GM23248 (cell line): Measurements from ENCODE around the gene KCNN3. TPM values are rescaled to one million over a fixed set of nuclear protein-coding genes. Genes with fewer than 3 reads are reported as not detected.

Experiments used
- DNase-seq: peaks from one replicate; pipeline ENCODE4 v3.0.0-alpha.2; 2015
- H2AFZ ChIP-seq: fragments of 200-600 bp; sonication (generic); 2 replicates; pipeline ENCODE4 v1.6.1; 2016; ENCODE audit warnings: antibody characterized with exemption
- H3F3A ChIP-seq: fragments of 200-600 bp; sonication (generic); 2 replicates; pipeline ENCODE4 v1.6.1; 2016; ENCODE audit warnings: mild to moderate bottlenecking, antibody characterized with exemption, mixed run types; ENCODE audit not compliant: insufficient read depth
- H3K27ac ChIP-seq: fragments of 200-600 bp; sonication (generic); 2 replicates; pipeline ENCODE4 v1.5.1; 2016; ENCODE audit warnings: mild to moderate bottlenecking
- H3K27me3 ChIP-seq: fragments of 200-600 bp; sonication (generic); replicated peaks from 2 replicates; pipeline ENCODE4 v1.6.1; 2016; ENCODE audit warnings: mild to moderate bottlenecking; ENCODE audit not compliant: insufficient read depth
- H3K36me3 ChIP-seq: fragments of 200-600 bp; sonication (generic); 2 replicates; pipeline ENCODE4 v1.6.1; 2016; ENCODE audit warnings: low read depth, mild to moderate bottlenecking
- H3K4me1 ChIP-seq: fragments of 200-600 bp; sonication (generic); 2 replicates; pipeline ENCODE4 v1.6.1; 2016; ENCODE audit warnings: mild to moderate bottlenecking; ENCODE audit not compliant: insufficient read depth
- H3K4me2 ChIP-seq: fragments of 200-600 bp; sonication (generic); one replicate; pipeline ENCODE4 v1.6.1; 2016; ENCODE audit warnings: mild to moderate bottlenecking; ENCODE audit not compliant: unreplicated experiment
- H3K4me3 ChIP-seq: fragments of 200-600 bp; sonication (generic); 2 replicates; pipeline ENCODE4 v1.5.1; 2016; ENCODE audit warnings: mild to moderate bottlenecking
- H3K79me2 ChIP-seq: fragments of 200-600 bp; sonication (generic); 2 replicates; pipeline ENCODE4 v1.6.1; 2016; ENCODE audit warnings: mild to moderate bottlenecking; ENCODE audit not compliant: insufficient read depth
- H3K9ac ChIP-seq: fragments of 200-600 bp; sonication (generic); 2 replicates; pipeline ENCODE4 v1.6.1; 2016; ENCODE audit warnings: mild to moderate bottlenecking
- H3K9me2 ChIP-seq: fragments of 200-600 bp; sonication (generic); 2 replicates; pipeline ENCODE4 v1.6.1; 2016; ENCODE audit warnings: mixed run types, mild to moderate bottlenecking, moderate library complexity; ENCODE audit not compliant: insufficient read depth
- H3K9me3 ChIP-seq: fragments of 200-600 bp; sonication (generic); one replicate; pipeline ENCODE4 v1.6.1; 2017; ENCODE audit warnings: low read depth
- H4K20me1 ChIP-seq: fragments of 200-600 bp; sonication (generic); 2 replicates; pipeline ENCODE4 v1.6.0; 2016; ENCODE audit not compliant: insufficient read depth
- EZH2 ChIP-seq: fragments of 200-600 bp; sonication (generic); IDR thresholded peaks from 2 replicates; pipeline ENCODE4 v1.6.1; 2018; ENCODE audit warnings: antibody characterized with exemption, mild to moderate bottlenecking; ENCODE audit not compliant: insufficient read depth, poor library complexity, severe bottlenecking
- EZH2phosphoT487 ChIP-seq: fragments of 200-600 bp; sonication (generic); IDR thresholded peaks from 2 replicates; pipeline ENCODE4 v1.6.1; 2018; ENCODE audit warnings: antibody characterized with exemption, moderate library complexity, mild to moderate bottlenecking, low read depth; ENCODE audit not compliant: insufficient read depth
- WGBS, 2 experiments: methylation state at CpG; one replicate each; pipeline ENCODE4 v1.1.6; 2015 to 2017; ENCODE audit warnings: low lambda C conversion rate in 2 of 2, low coverage in 1 of 2; ENCODE audit errors: missing lambda C conversion rate in 2 of 2; 5-methylcytosine and 5-hydroxymethylcytosine counted together
- in situ Hi-C: fragments of 300-500 bp; cut with MboI; formaldehyde crosslinking; loops from 2 replicates; pipeline ENCODE4 v1.15.0; 2020
- polyA plus RNA-seq: library from polyadenylated mRNA; unstranded; fragments of >200 nt; fragmentation: Nextera tagmentation; extraction: Ambion mirVana; gene quantifications from 2 replicates; pipeline ENCODE4 v1.2.1, GENCODE V29; 2016
- total RNA-seq: library from RNA; depleted of rRNA; stranded (reverse); fragments of >200 nt; shearing (Covaris generic); gene quantifications from 2 replicates; pipeline ENCODE4 v1.2.3, GENCODE V29; 2014

KCNN3 gene
- total and polyA plus RNA-seq, 2 experiments from 2014 or later = not detected

DNA sequence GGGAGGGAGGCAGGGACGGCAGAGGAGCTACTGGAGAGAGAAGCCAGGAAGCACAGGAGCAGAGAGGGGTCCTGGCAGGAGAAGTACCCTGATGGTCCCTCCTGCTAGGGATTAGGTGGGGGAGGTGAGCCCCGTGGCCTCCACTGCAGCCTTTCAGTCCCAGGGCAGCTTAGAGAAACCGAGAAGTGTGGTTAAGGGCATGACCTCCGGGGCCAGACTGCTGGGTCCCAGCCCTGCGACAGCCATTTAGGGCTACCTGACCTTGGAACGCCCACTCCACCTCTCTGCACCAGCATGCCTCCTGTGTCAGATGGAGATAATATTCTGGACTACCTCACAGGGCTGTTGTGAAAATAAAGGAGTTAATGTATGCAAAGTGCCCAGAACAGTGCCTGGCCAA, 47.4 kb downstream of the KCNN3 start:
- H3F3A ChIP-seq = no peaks in the 10 kb centered on the region
- TF ChIP-seq EZH2 (no peak), EZH2phosphoT487 (no peak)
- no peak overlapping the region for H3K27ac ChIP-seq
- no peaks in the 10 kb centered on the region for H3K9me2 ChIP-seq
- in situ Hi-C loops = no loop called here
- DNase-seq = no peak
- 68 to 69% methylated on average over 6 of the region's 6 CpGs for WGBS, 2 experiments
- no peak overlapping the region for H2AFZ ChIP-seq
- H3K9me3 ChIP-seq = no peaks in the 10 kb centered on the region
- no peaks in the 10 kb centered on the region for H3K79me2 ChIP-seq
- peaks cover 7% of the 10 kb centered on the region; the same call in 1 of the 2 replicates for H3K27me3 ChIP-seq
- no peak overlapping the region for H3K9ac ChIP-seq
- H3K4me2 ChIP-seq = no peak overlapping the region
- H3K4me3 ChIP-seq = no peak overlapping the region
- no peaks in the 10 kb centered on the region for H3K36me3 ChIP-seq
- H3K4me1 ChIP-seq = no peaks in the 10 kb centered on the region
- no peaks in the 10 kb centered on the region for H4K20me1 ChIP-seq

DNA sequence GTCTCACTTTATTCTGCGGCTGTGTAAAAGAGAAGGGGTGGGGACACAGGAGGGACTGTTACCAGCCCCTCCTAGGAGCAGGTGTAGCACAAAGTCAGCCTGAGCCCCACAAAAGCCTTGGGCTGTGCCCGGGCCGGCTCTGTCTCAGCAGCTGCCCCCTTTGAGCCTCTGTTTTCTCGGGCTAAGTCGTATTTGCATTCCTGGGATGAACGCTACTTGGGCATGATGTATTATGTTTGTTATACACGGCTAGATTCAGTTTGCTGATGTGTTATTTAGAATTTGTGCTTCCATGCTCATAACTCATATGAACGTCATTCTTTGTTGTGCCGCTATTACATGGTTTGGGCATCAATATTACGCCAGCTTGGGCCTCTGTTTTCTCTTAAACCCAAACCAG, 47.8 kb downstream of the KCNN3 start:
- no peak for TF ChIP-seq EZH2phosphoT487
- TF ChIP-seq EZH2 = no peak
- Histone ChIP-seq H3K36me3 (no peaks in the 10 kb centered on the region), H4K20me1 (no peaks in the 10 kb centered on the region), H3K27me3 (peaks cover 4% of the 10 kb centered on the region; the same call in 1 of the 2 replicates), H3F3A (no peaks in the 10 kb centered on the region), H3K4me1 (no peaks in the 10 kb centered on the region), H3K9me3 (no peaks in the 10 kb centered on the region), H3K9me2 (no peaks in the 10 kb centered on the region), H3K9ac (no peak overlapping the region), H3K79me2 (no peaks in the 10 kb centered on the region), H2AFZ (no peak overlapping the region), H3K27ac (no peak overlapping the region), H3K4me2 (no peak overlapping the region), H3K4me3 (no peak overlapping the region)
- in situ Hi-C loops = no loop called here
- 73 to 79% methylated on average over 10 of the region's 10 CpGs for WGBS, 2 experiments
- DNase-seq = no peak

DNA sequence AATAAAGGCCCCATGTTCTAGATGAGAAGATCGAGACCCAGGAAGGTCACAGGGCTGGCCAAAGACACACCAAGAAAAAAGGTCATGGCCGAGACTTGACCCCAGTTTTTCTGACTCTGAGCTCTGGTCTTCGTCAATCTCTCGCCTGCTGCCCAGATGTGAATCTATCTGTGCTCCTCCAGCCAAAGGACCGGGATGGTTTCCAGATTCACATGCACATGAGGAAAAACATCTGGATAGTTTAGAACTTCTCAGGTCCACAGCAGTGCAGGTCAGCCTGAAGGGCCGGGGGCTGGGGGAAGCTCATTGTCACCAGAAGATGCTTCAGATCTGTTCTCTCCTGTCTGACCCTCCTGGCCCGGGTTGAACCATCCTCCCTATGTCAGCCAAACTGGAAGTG, 49.0 kb downstream of the KCNN3 start:
- DNase-seq = no peak
- no peaks in the 10 kb centered on the region for H3K36me3 ChIP-seq
- H3K4me2 ChIP-seq = no peak overlapping the region
- TF ChIP-seq EZH2phosphoT487 = no peak
- no peak for TF ChIP-seq EZH2
- H3K9ac ChIP-seq = no peak overlapping the region
- H3K4me1 ChIP-seq = no peaks in the 10 kb centered on the region
- no peaks in the 10 kb centered on the region for H3K9me2 ChIP-seq
- in situ Hi-C loops = no loop called here
- peaks cover 11% of the 10 kb centered on the region; the same call in 1 of the 2 replicates for H3K27me3 ChIP-seq
- no peaks in the 10 kb centered on the region for H3F3A ChIP-seq
- H3K9me3 ChIP-seq = no peaks in the 10 kb centered on the region
- no peak overlapping the region for H3K27ac ChIP-seq
- 40 to 45% methylated on average over 7 of the region's 7 CpGs for WGBS, 2 experiments
- H3K79me2 ChIP-seq = no peaks in the 10 kb centered on the region
- no peak overlapping the region for H3K4me3 ChIP-seq
- no peaks in the 10 kb centered on the region for H4K20me1 ChIP-seq
- H2AFZ ChIP-seq = no peak overlapping the region

DNA sequence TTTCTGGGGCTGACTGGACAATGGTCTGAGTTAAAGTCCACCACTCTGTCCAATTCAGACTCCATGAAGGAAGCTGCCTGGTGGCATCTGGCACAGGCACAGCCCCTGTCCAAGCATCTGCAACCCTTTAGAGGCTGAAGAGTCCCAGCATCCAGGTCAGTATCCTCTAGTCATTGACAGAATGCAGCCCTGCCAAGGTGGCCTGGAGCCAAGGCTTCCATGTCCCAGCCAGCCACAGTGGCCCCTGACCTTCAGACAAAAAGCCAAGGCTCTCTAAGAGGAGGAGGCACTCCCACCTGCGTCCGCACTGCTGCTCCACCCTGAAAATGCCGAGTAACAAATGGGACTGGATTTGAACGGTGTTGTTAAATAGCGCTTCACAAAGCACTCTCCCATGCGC, 49.4 kb downstream of the KCNN3 start:
- Histone ChIP-seq H3K4me2 (no peak overlapping the region), H3K36me3 (no peaks in the 10 kb centered on the region), H3K9me2 (no peaks in the 10 kb centered on the region), H2AFZ (no peak overlapping the region), H3K9ac (no peak overlapping the region), H4K20me1 (no peaks in the 10 kb centered on the region), H3F3A (no peaks in the 10 kb centered on the region), H3K79me2 (no peaks in the 10 kb centered on the region), H3K9me3 (no peaks in the 10 kb centered on the region), H3K27ac (no peak overlapping the region), H3K4me1 (no peaks in the 10 kb centered on the region), H3K27me3 (peaks cover 11% of the 10 kb centered on the region; the same call in 1 of the 2 replicates), H3K4me3 (no peak overlapping the region)
- in situ Hi-C loops = no loop called here
- TF ChIP-seq EZH2 = no peak
- DNase-seq = no peak
- 67 to 73% methylated on average over 6 of the region's 6 CpGs for whole genome bisulfite sequencing, 2 experiments
